HG02973 (cell line): ENCODE measurements around the gene FMO1.
A peak's percentile ranks its signal among the peaks of the same experiment; 100 is the strongest.
"Not testable (repeated sequence)": the region's sequence is repeated elsewhere in the genome, so short reads cannot be mapped to it uniquely, and the experiment has no call there.

Experiments used
- ATAC-seq: cut with Tn5 transposase; IDR thresholded peaks from one replicate; pipeline ENCODE4 v1.9.1; 2021; ENCODE audit warnings: moderate library complexity; ENCODE audit not compliant: unreplicated experiment

FMO1 gene, protein sequence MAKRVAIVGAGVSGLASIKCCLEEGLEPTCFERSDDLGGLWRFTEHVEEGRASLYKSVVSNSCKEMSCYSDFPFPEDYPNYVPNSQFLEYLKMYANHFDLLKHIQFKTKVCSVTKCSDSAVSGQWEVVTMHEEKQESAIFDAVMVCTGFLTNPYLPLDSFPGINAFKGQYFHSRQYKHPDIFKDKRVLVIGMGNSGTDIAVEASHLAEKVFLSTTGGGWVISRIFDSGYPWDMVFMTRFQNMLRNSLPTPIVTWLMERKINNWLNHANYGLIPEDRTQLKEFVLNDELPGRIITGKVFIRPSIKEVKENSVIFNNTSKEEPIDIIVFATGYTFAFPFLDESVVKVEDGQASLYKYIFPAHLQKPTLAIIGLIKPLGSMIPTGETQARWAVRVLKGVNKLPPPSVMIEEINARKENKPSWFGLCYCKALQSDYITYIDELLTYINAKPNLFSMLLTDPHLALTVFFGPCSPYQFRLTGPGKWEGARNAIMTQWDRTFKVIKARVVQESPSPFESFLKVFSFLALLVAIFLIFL

GRCh38 chr1:171248302-171248701, at the start of gene FMO1:
Gene FMO1, plus strand, starts transcription at chr1:171248494. Its CDS starts 9,594 bp downstream, at chr1:171258088.
- no peak for ATAC-seq

GRCh38 chr1:171204296-171204695, 44.0 kb upstream of the FMO1 start:
- ATAC-seq: no peak

- ATAC-seq: no peak
Measured at GRCh38 chr1:171206204-171206977, 41.9 kb upstream of the FMO1 start.

DNA sequence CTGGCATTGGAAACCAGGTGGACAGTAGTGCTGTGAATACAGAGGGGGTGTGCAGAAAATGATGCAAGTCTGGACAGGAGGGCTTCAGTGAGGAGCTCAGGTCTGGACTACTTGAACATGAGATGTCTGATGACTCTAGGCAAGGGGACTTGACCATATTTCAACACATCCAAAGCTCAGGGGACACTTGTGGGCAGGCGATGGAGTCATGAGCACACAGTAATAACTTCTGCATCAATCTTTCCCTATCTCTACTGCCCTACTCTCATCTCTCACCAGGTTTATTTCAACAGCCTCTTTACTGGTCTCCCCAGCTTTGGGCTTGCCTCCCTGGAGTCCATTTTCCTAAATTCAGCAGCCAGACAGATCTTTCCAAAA, 41.3 kb upstream of the FMO1 start:
- ATAC-seq: no peak

GRCh38 chr1:171207377-171207776, 40.9 kb upstream of the FMO1 start:
- ATAC-seq: no peak

GRCh38 chr1:171210355-171210754, 37.9 kb upstream of the FMO1 start:
- ATAC-seq: no peak

DNA sequence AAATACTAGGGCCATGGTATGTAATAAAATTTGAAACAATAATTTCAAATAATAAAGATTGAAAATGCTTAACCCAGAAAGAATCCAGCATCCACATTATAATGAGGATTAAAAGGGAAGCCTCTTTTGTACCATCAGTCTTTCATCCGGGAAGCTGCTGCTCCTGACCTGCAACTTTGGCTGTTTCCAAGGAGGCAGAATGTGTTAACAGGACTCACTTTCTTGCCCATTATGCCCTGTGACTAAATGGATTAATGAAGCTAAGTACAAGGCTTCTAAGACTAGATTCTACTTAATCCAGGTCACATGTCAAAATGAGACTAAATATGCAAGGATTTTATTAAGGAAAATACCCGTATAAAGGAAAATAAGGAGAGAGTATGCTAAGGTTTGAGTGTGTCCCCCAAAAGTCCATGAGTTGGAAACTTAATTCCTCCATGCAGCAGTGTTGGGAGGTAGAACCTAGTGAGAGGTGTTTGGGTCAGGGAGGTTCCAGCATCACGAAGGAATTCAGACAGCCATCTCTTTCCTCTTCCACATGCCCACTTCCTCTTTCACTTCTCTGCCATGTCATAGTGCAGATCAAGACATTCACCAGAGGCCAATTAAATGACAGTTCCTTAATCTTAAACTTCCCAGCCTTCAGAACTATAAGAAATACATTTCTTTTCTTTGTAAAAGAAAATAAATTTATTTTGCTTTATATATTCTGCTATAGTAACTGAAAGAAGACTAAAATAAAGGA, 35.5 kb upstream of the FMO1 start:
- ATAC-seq: no peak

DNA sequence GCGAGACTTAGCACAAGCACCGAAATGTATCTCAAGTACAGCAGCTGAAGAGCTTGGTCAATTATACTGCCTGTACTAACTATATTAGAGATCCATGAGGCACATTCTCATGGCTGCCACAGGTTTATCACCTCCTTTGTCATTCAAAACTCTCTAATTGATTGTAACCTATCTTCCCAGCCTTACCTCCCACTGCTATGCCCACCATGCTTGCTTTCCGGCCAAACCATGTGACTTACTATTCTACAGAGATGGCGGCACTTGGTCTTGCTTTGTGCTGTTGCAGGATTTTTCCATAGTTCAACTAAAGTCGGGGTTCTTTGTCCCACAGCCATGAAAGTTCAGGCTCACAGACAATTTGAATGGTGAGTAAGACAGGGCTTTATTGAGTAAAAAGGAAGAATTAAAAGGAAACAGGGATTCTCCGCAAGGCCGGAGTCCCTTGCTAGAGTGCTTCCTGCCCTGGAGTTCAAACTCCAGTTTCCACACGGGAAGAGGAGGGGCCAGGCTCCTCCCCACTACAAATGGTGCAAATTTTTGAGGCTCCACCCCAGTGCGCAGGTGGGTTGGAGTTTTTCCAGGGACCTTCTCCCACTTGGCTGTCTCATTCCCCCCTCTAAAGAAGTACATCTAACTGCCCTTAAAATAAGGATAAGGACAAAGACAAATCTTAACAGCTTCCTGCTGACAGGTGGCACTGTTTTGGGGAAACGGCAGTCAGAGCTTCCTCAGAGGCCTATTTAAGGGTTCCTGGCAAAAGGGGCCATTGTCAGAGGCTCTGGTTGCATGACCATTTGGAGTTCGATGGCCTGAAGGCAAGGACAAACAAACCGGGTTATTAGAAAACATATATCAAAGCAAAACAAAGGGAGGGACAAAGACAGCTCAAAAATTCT, 34.5 kb upstream of the FMO1 start:
- ATAC-seq: no peak

GRCh38 chr1:171217658-171218443, 30.4 kb upstream of the FMO1 start:
- no peak for ATAC-seq

DNA sequence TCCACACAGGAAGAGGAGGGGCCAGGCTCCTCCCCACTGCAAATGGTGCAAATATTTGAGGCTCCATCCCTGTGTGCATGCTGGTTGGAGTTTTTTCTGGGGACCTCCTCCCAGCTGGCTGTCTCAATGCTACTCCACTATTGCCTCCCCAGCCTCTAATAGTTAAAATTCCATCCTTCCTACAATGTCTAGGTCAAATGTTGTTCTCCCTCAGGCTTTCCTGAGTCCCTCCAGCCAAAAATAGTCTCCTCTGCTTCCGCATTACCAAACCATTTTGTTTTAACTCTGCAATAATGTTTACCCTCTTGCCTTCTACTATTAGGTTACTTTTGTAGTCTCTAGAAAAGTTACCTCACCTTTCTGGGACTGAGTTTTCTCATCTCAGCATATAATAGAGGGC, 29.6 kb upstream of the FMO1 start:
- ATAC-seq: no peak

DNA sequence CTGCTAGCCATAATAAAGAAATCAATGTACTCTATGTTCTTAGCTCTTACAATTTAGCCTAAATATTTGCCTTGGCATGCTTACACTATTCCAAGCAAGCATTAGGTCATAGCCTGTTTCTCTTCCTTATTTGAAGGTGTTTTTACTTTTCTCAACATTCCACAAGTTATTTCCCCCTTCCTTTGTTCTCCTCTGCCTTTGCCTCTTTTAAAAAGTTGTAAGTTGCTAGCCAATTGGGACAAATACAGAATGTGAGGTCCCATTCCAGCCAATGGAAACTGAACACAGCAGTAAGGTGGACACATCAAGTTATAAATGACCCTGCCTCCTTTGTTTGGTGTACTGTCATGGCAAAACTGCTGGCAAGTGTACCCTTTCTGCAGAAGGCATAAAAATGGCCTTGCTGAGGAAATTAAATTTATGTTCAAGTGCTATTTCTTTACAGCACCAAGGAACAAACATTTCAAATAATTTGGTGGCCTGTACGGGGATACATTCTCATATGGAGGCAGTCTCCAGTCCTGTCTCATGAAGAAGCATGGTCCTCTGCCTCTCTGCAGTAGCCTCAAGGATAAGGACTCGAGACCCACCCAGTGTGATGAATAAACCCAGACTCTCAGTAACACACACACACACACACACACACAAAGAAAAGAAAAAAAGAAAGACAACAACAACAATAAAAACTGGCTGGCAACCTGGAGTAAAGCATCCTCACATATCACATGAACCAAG, 28.8 kb upstream of the FMO1 start:
- ATAC-seq: no peak

- ATAC-seq: no peak
Measured at GRCh38 chr1:171220081-171220420, 28.2 kb upstream of the FMO1 start.

DNA sequence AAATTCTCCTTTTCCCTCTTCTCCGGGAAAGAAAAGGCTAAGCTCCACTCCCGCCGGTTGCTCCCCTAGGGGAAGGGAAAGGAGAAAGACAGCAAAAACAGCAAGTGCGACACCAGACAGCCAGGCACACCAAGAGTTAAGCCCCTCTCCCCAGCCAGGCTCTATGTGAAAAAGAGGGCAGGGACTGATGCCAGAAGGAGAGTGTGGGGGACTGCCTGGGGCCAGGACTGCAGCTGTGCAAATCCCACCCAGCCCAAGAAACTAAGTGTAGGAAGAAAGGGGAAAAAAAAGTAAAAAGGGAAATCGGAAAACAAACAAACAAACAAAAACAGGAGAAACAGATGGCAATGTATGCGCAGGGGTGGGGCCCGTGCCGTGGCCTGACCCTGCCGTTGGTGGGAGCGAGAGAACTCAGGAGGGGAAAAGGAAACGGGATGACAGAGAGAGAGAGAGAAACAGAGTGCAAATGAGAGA, 27.7 kb upstream of the FMO1 start:
- ATAC-seq: no peak

DNA sequence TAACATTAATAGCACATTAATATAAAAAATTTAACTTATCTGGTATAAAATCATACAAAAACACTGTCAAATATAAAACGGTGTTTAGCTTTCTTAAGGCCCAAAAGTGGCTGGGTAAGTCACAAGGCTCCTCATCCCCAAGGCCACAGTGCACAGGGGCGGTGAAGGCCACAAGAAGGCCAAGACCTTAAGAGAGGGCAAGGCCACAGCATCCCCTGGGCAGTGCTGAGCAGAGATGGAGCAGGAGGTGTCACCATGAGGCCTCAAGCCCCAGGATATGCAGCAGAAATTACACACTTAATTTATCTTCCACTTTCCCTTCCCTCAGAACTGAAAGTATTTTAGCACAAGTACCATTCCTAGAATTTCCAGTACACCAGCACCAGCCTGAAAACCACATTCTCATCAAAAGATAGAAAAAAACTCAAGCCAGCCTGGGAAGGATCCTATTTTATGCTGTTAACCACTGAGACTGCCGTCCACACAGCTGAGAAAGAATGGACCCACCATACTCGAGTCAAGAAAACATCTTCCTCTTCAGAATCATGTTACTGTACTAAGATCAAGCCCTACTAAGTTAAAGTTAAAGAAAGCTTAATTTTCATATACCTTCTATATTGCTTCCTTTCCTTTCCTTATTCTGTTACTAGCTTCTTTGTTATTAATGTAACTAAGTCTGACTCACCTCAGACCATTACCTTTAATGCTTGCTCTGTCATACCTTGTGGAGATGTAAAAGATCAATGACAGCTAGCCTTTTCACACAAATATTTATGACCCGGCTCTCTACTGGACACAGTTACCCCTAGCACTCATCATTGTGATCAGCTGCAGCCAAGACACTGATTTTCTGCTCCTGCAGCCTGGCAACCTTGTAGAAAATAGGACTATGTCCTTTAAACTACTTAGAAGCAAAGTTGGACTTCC, 26.4 kb upstream of the FMO1 start:
- no peak for ATAC-seq

DNA sequence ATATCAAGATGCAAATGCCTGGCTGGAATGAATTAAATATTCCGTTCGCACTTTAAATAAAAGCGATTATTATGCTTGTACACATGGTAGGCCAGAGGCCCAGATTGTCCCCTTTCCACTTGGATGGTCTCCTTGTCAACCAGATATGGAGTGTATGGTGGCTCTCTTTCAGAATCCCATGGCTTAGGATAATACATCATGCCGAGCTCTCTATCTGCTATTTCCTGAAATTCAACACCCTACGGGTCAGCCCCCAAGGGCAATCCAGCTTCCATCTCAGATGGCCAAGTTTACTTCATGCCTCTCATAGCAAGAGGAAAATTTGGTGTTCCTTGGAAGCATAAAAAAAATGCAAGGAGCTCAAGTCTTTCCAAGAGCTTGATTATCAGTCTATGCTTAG, 25.4 kb upstream of the FMO1 start:
- no peak for ATAC-seq

DNA sequence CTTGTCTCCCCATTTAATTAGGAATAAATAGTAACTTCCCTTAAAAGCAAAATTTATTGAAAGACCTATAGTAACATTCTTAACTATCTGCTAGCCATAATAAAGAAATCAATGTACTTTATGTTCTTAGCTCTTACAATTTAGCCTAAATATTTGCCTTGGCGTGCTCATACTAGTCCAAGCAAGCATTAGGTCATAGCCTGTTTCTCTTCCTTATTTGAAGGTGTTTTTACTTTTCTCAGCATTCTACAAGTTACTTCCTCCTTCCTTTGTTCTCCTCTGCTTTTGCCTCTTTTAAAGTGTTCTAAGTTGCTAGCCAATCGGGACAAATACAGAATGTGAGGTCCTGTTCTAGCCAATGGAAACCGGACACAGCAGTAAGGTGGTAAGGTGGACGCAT, 24.0 kb upstream of the FMO1 start:
- ATAC-seq: not testable (repeated sequence)

DNA sequence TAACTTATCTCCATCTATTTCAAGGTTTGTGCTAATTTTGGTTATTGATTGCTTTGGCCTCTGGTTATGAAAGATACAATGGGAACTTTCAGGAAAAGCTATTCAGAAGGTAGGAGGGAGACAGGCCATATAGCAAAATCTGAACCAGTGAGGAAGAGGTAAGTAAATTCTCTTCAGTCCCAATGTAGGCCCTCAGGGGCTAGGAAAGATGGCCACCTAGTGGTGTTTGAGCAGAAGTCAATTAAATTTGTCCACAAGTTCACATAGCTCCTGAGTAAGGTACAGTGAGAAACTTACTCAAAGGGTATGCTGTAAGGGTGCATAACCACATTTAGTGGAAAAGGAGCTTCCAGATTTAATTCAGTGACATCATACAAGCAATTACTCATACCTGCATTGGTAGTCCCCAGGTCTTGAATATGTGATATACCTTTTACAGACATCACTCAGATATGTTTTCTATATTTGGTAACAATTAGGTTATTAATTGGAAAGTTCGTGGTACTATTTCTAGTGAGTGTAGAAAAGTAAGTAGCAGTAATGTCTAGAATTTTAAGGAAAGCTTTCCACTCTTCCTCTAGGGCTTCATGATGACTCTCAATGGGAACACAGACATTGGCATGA, 21.4 kb upstream of the FMO1 start:
- ATAC-seq: peak; percentile 96
